HepG2 (cell line): ENCODE measurements around the gene SPNS3. TPM values are rescaled to one million over a fixed set of nuclear protein-coding genes. Genes with fewer than 3 reads are reported as not detected.

ENCODE experiments used
- ARNTL ChIP-seq: sonication (generic); formaldehyde crosslinking; IDR thresholded peaks from 2 replicates; pipeline ENCODE4 v1.4.0; 2020; ENCODE audit warnings: mild to moderate bottlenecking, missing genetic modification reagents
- FOXJ3 ChIP-seq: sonication (generic); formaldehyde crosslinking; IDR thresholded peaks from 2 replicates; pipeline ENCODE4 v1.4.0; 2020; ENCODE audit warnings: missing genetic modification reagents, mild to moderate bottlenecking, borderline replicate concordance
- HDAC2 ChIP-seq: sonication (generic); formaldehyde crosslinking; IDR thresholded peaks from 2 replicates; pipeline ENCODE4 v1.4.0; 2020; ENCODE audit warnings: missing genetic modification reagents
- HNF4A ChIP-seq: sonication (generic); formaldehyde crosslinking; IDR thresholded peaks from 2 replicates; pipeline ENCODE4 v1.4.0; 2020; ENCODE audit warnings: missing genetic modification reagents
- HOXA3 ChIP-seq: sonication (generic); formaldehyde crosslinking; IDR thresholded peaks from 2 replicates; pipeline ENCODE4 v1.5.0; 2020; ENCODE audit warnings: missing genetic modification reagents
- JUN ChIP-seq: sonication (generic); formaldehyde crosslinking; IDR thresholded peaks from 2 replicates; pipeline ENCODE4 v1.4.0; 2020; ENCODE audit warnings: mild to moderate bottlenecking, missing genetic modification reagents
- KDM5B ChIP-seq: sonication (generic); formaldehyde crosslinking; IDR thresholded peaks from 2 replicates; pipeline ENCODE4 v1.4.0; 2020; ENCODE audit warnings: missing genetic modification reagents, mild to moderate bottlenecking, borderline replicate concordance
- MAX ChIP-seq: IDR thresholded peaks from 2 replicates; pipeline ENCODE4 v1.6.1; 2012; ENCODE audit warnings: inconsistent platforms
- RARA ChIP-seq: IDR thresholded peaks from 2 replicates; pipeline ENCODE4 v1.6.1; 2016; ENCODE audit warnings: missing genetic modification reagents, missing compliant biosample characterization
- SKI ChIP-seq: fragments of 450-650 bp; IDR thresholded peaks from one replicate; pipeline ENCODE4 v1.6.1; 2018; ENCODE audit warnings: mild to moderate bottlenecking; ENCODE audit not compliant: partially characterized antibody
- USF2 ChIP-seq, 2 experiments: sonication (generic) in 1 of 2; formaldehyde crosslinking in 1 of 2; IDR thresholded peaks; 2 replicates each; pipeline versions ENCODE4 v1.5.1 to v1.6.1; 2011 to 2020; ENCODE audit warnings: borderline replicate concordance in 1 of 2, low read depth in 1 of 2, low read length in 1 of 2, mild to moderate bottlenecking in 1 of 2, missing genetic modification reagents in 1 of 2, moderate library complexity in 1 of 2
- YEATS4 ChIP-seq: sonication (generic); formaldehyde crosslinking; IDR thresholded peaks from 2 replicates; pipeline ENCODE4 v1.4.0; 2020; ENCODE audit warnings: missing genetic modification reagents, borderline replicate concordance
- ZNF33A ChIP-seq: sonication (generic); formaldehyde crosslinking; IDR thresholded peaks from 2 replicates; pipeline ENCODE4 v1.5.1; 2020; ENCODE audit warnings: missing genetic modification reagents, mild to moderate bottlenecking, moderate library complexity, borderline replicate concordance
- ZNF792 ChIP-seq: IDR thresholded peaks from 2 replicates; pipeline ENCODE4 v1.6.1; 2016
- polyA plus RNA-seq, 8 experiments: library from polyadenylated mRNA; depleted of rRNA in 3 of 8; stranded (reverse) in 7 of 8; unstranded in 1 of 8; fragments of >200 nt; fragmentation: Illumina TruSeq in 4 of 8; extraction: Trizol in 4 of 8; gene quantifications; 2 replicates each; pipeline versions ENCODE4 v1.2.1 to v1.2.3, GENCODE V29; 2011 to 2016; ENCODE audit warnings: low read depth in 4 of 8, missing spikeins in 1 of 8, mixed read lengths in 1 of 8; ENCODE audit not compliant: insufficient read depth in 1 of 8
- total RNA-seq, 5 experiments: library from RNA; depleted of rRNA; stranded (reverse); fragments of >200 nt; fragmentation: Illumina TruSeq; extraction: Trizol; gene quantifications; 2 replicates each; pipeline ENCODE4 v1.2.3, GENCODE V29; 2016; ENCODE audit warnings: low read depth in 1 of 5
- TF ChIP-seq, protein P1 (sequence below): sonication (generic); formaldehyde crosslinking; IDR thresholded peaks from 2 replicates; pipeline ENCODE4 v1.5.1; 2020; ENCODE audit warnings: mild to moderate bottlenecking, missing genetic modification reagents, moderate library complexity
- TF ChIP-seq, protein P2 (sequence below): sonication (generic); formaldehyde crosslinking; IDR thresholded peaks from 2 replicates; pipeline ENCODE4 v1.4.0; 2020; ENCODE audit warnings: missing genetic modification reagents
- TF ChIP-seq, protein P3 (sequence below): sonication (generic); formaldehyde crosslinking; IDR thresholded peaks from 2 replicates; pipeline ENCODE4 v1.8.0; 2022; ENCODE audit warnings: missing genetic modification reagents, low read depth, mild to moderate bottlenecking, borderline replicate concordance
- TF ChIP-seq, protein P4 (sequence below): sonication (generic); formaldehyde crosslinking; IDR thresholded peaks from 2 replicates; pipeline ENCODE4 v1.8.1; 2023; ENCODE audit warnings: mild to moderate bottlenecking, moderate library complexity, missing genetic modification reagents
- TF ChIP-seq, protein P5 (sequence below): sonication (generic); formaldehyde crosslinking; IDR thresholded peaks from 2 replicates; pipeline ENCODE4 v1.5.0; 2020; ENCODE audit warnings: missing genetic modification reagents

Gene SPNS3
- total and polyA plus RNA-seq, 2 of the 13 experiments (the other 11 are each of a cell fraction or from before 2014, with no cell fraction given): not detected

DNA sequence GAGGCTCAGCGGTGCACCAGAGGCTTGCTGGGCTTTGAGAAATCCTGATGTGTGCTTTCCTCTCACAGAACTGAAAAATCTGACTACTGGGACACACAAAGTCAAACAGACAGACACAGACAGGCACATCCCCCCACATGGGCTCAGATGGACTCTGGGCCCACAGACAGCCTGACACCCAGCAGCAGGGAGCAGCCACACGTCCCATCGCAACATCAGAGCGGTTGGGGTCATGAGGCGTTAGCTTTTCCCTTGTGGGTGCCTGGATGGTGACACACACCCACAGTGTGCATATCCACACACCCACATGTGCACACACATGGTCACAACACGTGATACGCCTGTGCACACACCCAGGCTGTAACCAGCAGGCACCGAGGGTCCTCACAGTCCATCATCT lies 6.3 kb downstream of the SPNS3 start (continued):
- TF ChIP-seq, protein P1, sequence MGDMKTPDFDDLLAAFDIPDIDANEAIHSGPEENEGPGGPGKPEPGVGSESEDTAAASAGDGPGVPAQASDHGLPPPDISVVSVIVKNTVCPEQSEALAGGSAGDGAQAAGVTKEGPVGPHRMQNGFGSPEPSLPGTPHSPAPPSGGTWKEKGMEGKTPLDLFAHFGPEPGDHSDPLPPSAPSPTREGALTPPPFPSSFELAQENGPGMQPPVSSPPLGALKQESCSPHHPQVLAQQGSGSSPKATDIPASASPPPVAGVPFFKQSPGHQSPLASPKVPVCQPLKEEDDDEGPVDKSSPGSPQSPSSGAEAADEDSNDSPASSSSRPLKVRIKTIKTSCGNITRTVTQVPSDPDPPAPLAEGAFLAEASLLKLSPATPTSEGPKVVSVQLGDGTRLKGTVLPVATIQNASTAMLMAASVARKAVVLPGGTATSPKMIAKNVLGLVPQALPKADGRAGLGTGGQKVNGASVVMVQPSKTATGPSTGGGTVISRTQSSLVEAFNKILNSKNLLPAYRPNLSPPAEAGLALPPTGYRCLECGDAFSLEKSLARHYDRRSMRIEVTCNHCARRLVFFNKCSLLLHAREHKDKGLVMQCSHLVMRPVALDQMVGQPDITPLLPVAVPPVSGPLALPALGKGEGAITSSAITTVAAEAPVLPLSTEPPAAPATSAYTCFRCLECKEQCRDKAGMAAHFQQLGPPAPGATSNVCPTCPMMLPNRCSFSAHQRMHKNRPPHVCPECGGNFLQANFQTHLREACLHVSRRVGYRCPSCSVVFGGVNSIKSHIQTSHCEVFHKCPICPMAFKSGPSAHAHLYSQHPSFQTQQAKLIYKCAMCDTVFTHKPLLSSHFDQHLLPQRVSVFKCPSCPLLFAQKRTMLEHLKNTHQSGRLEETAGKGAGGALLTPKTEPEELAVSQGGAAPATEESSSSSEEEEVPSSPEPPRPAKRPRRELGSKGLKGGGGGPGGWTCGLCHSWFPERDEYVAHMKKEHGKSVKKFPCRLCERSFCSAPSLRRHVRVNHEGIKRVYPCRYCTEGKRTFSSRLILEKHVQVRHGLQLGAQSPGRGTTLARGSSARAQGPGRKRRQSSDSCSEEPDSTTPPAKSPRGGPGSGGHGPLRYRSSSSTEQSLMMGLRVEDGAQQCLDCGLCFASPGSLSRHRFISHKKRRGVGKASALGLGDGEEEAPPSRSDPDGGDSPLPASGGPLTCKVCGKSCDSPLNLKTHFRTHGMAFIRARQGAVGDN (CRISPR knock-in tag): peak; percentile 53
- TF ChIP-seq KDM5B (no peak), ZNF792 (CRISPR knock-in tag) (no peak), ARNTL (CRISPR knock-in tag) (peak; percentile 34; the same call in 1 of the 2 replicates), HNF4A (CRISPR knock-in tag) (peak; percentile 71), HOXA3 (0 out of 2 replicates have a peak, but pooled peaks have one; percentile 16), HDAC2 (CRISPR knock-in tag) (peak; percentile 16; the same call in 1 of the 2 replicates), USF2 (IDR thresholded peaks at IDR 0.05; ENCODE audit: low read depth, low read length) (peak; percentile 39; the same call in 1 of the 2 replicates), USF2 (CRISPR knock-in tag; IDR thresholded peaks at IDR 0.05; ENCODE audit: borderline replicate concordance) (no peak), MAX (0 out of 2 replicates have a peak, but pooled peaks have one; percentile 21), JUN (no peak), FOXJ3 (no peak), YEATS4 (CRISPR knock-in tag) (peak; percentile 37; the same call in 1 of the 2 replicates), ZNF33A (CRISPR knock-in tag) (no peak), SKI (peak; percentile 82), RARA (CRISPR knock-in tag) (0 out of 2 replicates have a peak, but pooled peaks have one; percentile 32)
- TF ChIP-seq, protein P2, sequence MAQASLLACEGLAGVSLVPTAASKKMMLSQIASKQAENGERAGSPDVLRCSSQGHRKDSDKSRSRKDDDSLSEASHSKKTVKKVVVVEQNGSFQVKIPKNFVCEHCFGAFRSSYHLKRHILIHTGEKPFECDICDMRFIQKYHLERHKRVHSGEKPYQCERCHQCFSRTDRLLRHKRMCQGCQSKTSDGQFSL (CRISPR knock-in tag): 0 out of 2 replicates have a peak, but pooled peaks have one; percentile 26
- TF ChIP-seq, protein P3, sequence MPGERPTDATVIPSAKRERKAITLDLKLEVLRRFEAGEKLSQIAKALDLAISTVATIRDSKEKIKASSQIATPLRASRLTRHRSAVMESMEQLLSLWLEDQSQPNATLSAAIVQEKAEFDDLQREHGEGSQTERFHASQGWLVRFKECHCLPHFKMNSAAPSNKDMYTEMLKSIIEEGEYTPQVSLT (CRISPR knock-in tag): no peak
- TF ChIP-seq, protein P4, sequence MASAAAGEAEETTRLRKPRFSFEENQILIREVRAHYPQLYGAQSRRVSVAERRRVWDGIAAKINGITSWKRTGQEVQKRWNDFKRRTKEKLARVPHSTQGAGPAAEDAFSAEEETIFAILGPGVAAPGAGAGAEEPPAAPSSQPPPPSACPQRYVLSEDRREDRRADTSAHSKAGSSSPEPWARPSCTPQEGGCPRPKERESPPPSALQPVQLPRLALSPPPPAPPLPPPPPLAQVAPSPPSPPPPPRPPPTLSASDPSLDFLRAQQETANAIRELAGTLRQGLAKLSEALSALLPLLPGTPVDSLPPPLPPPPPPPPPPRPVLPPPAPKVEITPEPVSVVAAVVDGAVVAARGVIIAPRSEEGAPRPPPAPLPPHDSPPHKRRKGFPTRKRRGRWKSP (CRISPR knock-in tag): 0 out of 2 replicates have a peak, but pooled peaks have one; percentile 36
- TF ChIP-seq, protein P5, sequence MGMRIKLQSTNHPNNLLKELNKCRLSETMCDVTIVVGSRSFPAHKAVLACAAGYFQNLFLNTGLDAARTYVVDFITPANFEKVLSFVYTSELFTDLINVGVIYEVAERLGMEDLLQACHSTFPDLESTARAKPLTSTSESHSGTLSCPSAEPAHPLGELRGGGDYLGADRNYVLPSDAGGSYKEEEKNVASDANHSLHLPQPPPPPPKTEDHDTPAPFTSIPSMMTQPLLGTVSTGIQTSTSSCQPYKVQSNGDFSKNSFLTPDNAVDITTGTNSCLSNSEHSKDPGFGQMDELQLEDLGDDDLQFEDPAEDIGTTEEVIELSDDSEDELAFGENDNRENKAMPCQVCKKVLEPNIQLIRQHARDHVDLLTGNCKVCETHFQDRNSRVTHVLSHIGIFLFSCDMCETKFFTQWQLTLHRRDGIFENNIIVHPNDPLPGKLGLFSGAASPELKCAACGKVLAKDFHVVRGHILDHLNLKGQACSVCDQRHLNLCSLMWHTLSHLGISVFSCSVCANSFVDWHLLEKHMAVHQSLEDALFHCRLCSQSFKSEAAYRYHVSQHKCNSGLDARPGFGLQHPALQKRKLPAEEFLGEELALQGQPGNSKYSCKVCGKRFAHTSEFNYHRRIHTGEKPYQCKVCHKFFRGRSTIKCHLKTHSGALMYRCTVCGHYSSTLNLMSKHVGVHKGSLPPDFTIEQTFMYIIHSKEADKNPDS (CRISPR knock-in tag): no peak
